IPS DF 6.9 (cell line): ENCODE results near the gene MTERF2.
A peak's percentile ranks its signal among the peaks of the same experiment; 100 is the strongest.

Experiments used
- DNase-seq: peaks from one replicate; pipeline ENCODE4 v3.0.0-alpha.2; 2013; ENCODE audit warnings: low read depth, low spot score
- H3K27ac ChIP-seq: one replicate; pipeline ENCODE4 v1.5.1; 2013; ENCODE audit warnings: low read length, control low read depth
- H3K27me3 ChIP-seq: 2 replicates; pipeline ENCODE4 v1.6.1; 2013; ENCODE audit warnings: mild to moderate bottlenecking, low read length; ENCODE audit not compliant: control insufficient read depth, insufficient read depth
- H3K36me3 ChIP-seq: 2 replicates; pipeline ENCODE4 v1.6.1; 2013; ENCODE audit warnings: low read length; ENCODE audit not compliant: control insufficient read depth, insufficient read depth
- H3K4me1 ChIP-seq: 2 replicates; pipeline ENCODE4 v1.6.1; 2013; ENCODE audit warnings: low read length; ENCODE audit not compliant: control insufficient read depth, insufficient read depth
- H3K4me3 ChIP-seq: 2 replicates; pipeline ENCODE4 v1.5.1; 2013; ENCODE audit warnings: mild to moderate bottlenecking, low read length
- H3K9me3 ChIP-seq: 2 replicates; pipeline ENCODE4 v1.6.1; 2013; ENCODE audit warnings: low read length, inconsistent platforms; ENCODE audit not compliant: control insufficient read depth, insufficient read depth
- WGBS: extraction: QIAGEN DNeasy Blood & Tissue Kit; methylation state at CpG from one replicate; pipeline ENCODE4 v1.1.7; 2013; ENCODE audit warnings: mixed read lengths, missing lambda C conversion rate; ENCODE audit not compliant: insufficient read length, insufficient coverage; 5-methylcytosine and 5-hydroxymethylcytosine counted together

MTERF2 gene

GRCh38 chr12:106955377-106956047 is 31.4 kb downstream of the MTERF2 start, which contains the start of gene TMEM263:
Gene TMEM263, plus strand, starts transcription at chr12:106955907. Its CDS starts 11,210 bp downstream, at chr12:106967117.
- peaks cover 3% of the 10 kb centered on the region; the same call in 1 of the 2 replicates for H3K4me1 ChIP-seq
- H3K27ac ChIP-seq = no peak within 1 kb of the TSS
- no peaks in the 10 kb centered on the region for H3K9me3 ChIP-seq
- peak within 1 kb of the TSS; percentile 90 for H3K4me3 ChIP-seq
- WGBS = no CpG with 5 or more reads among the region's 88 CpGs
- no peaks in the 10 kb centered on the region for H3K36me3 ChIP-seq
- H3K27me3 ChIP-seq = no peaks in the 10 kb centered on the region
- peak; percentile 76 for DNase-seq

GRCh38 chr12:106954462-106955376 is 32.2 kb downstream of the MTERF2 start:
- DNase-seq = no peak
- peak overlapping the region; percentile 90; the same call in 1 of the 2 replicates for H3K4me3 ChIP-seq
- H3K36me3 ChIP-seq = no peaks in the 10 kb centered on the region
- H3K9me3 ChIP-seq = no peaks in the 10 kb centered on the region
- WGBS = no CpG with 5 or more reads among the region's 36 CpGs
- no peak overlapping the region for H3K27ac ChIP-seq
- H3K27me3 ChIP-seq = no peaks in the 10 kb centered on the region
- peaks cover 3% of the 10 kb centered on the region; the same call in 1 of the 2 replicates for H3K4me1 ChIP-seq

- WGBS = no CpG with 5 or more reads among the region's 12 CpGs
- Histone ChIP-seq H3K4me3 (no peak overlapping the region), H3K27ac (no peak overlapping the region), H3K9me3 (no peaks in the 10 kb centered on the region), H3K36me3 (no peaks in the 10 kb centered on the region), H3K27me3 (no peaks in the 10 kb centered on the region), H3K4me1 (peaks cover 3% of the 10 kb centered on the region; the same call in 1 of the 2 replicates)
- DNase-seq = no peak
Measured at GRCh38 chr12:106953352-106954250, 33.3 kb downstream of the MTERF2 start.

- Histone ChIP-seq H3K27ac (no peak overlapping the region), H3K27me3 (no peaks in the 10 kb centered on the region), H3K4me3 (no peak overlapping the region), H3K36me3 (no peaks in the 10 kb centered on the region), H3K4me1 (peaks cover 3% of the 10 kb centered on the region; the same call in 1 of the 2 replicates), H3K9me3 (no peaks in the 10 kb centered on the region)
- WGBS = no CpG with 5 or more reads among the region's 5 CpGs
- no peak for DNase-seq
Measured at GRCh38 chr12:106950591-106950990, 36.4 kb downstream of the MTERF2 start.

- H3K9me3 ChIP-seq = no peaks in the 10 kb centered on the region
- H3K4me1 ChIP-seq = no peaks in the 10 kb centered on the region
- H3K27me3 ChIP-seq = no peaks in the 10 kb centered on the region
- no peak overlapping the region for H3K27ac ChIP-seq
- H3K36me3 ChIP-seq = no peaks in the 10 kb centered on the region
- no peak overlapping the region for H3K4me3 ChIP-seq
- no peak for DNase-seq
Measured at GRCh38 chr12:106947461-106947860, 39.5 kb downstream of the MTERF2 start.

- no CpG with 5 or more reads among the region's 1 CpG for WGBS
- no peak for DNase-seq
- Histone ChIP-seq H3K9me3 (no peaks in the 10 kb centered on the region), H3K27me3 (no peaks in the 10 kb centered on the region), H3K27ac (no peak overlapping the region), H3K4me1 (no peaks in the 10 kb centered on the region), H3K36me3 (no peaks in the 10 kb centered on the region), H3K4me3 (no peak overlapping the region)
Measured at GRCh38 chr12:106945261-106945851, 41.6 kb downstream of the MTERF2 start.

GRCh38 chr12:106942775-106943174 is 44.2 kb downstream of the MTERF2 start:
- Histone ChIP-seq H3K4me1 (no peaks in the 10 kb centered on the region), H3K27ac (no peak overlapping the region), H3K27me3 (no peaks in the 10 kb centered on the region), H3K9me3 (no peaks in the 10 kb centered on the region), H3K4me3 (no peak overlapping the region), H3K36me3 (no peaks in the 10 kb centered on the region)
- no CpG with 5 or more reads among the region's 2 CpGs for WGBS
- DNase-seq = no peak

GRCh38 chr12:106941481-106942156 is 45.3 kb downstream of the MTERF2 start:
- WGBS = no CpG with 5 or more reads among the region's 6 CpGs
- H3K27ac ChIP-seq = no peak overlapping the region
- H3K4me1 ChIP-seq = no peaks in the 10 kb centered on the region
- H3K36me3 ChIP-seq = no peaks in the 10 kb centered on the region
- H3K4me3 ChIP-seq = no peak overlapping the region
- no peaks in the 10 kb centered on the region for H3K27me3 ChIP-seq
- no peak for DNase-seq
- no peaks in the 10 kb centered on the region for H3K9me3 ChIP-seq

GRCh38 chr12:106934277-106934676 is 52.7 kb downstream of the MTERF2 start:
- no CpG with 5 or more reads among the region's 3 CpGs for WGBS
- no peaks in the 10 kb centered on the region for H3K9me3 ChIP-seq
- no peaks in the 10 kb centered on the region for H3K36me3 ChIP-seq
- no peak for DNase-seq
- no peak overlapping the region for H3K27ac ChIP-seq
- no peaks in the 10 kb centered on the region for H3K4me1 ChIP-seq
- H3K27me3 ChIP-seq = no peaks in the 10 kb centered on the region
- H3K4me3 ChIP-seq = no peak overlapping the region
